HG02852 (cell line): ENCODE data around the gene SLC25A23.
"Not testable (repeated sequence)": the region's sequence is repeated elsewhere in the genome, so short reads cannot be mapped to it uniquely, and the experiment has no call there.

ENCODE experiments used
- ATAC-seq: cut with Tn5 transposase; IDR thresholded peaks from one replicate; pipeline ENCODE4 v1.9.1; 2021; ENCODE audit warnings: mild to moderate bottlenecking, moderate library complexity; ENCODE audit not compliant: unreplicated experiment

The SLC25A23 gene

DNA sequence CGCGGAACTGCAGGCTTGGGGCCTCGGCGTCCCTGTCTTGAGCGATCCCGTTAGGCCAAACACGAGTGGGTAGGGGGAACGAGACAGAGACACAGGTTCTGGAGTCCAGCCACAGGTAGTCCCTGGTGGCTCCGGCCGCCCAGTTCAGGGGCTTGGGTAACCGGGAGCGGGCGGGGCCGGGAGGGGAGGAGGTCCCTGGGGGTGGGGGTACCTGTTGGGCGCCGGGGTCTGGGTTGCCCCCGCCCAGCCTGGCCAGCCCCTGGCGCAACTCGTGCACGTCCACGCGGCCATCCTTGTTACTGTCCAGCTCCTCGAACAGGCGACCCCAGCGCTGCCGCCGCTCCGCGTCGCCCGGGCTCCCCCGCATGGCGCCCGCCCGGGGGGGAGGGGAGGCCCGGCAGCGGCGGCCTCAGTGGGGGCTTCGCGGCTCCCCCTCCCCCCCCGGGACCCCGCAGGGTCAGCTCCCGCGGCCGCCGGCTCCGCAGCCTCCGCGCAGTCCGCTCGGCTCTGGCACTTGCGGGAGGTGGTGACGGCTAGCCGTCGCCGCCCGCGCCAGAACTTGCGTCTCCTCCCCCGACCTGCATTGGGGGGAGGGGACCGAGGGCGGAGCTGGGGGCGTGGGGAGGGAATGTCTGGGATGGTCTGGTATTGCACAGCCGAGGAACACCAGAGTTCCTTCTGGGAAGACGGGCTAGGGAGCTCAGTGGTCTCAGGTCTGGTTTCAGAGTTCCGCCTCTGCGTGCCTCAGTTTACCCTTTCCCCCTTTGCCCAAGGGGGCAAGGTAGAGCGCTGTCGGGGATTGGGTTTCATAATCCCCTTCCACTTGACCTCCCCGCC is at the start of gene SLC25A23:
SLC25A23 (minus strand) TSS at position 531 of the 837 bp plus-strand sequence; CDS start at position 367, 164 bp downstream.
- no peak for ATAC-seq

- not testable (repeated sequence) for ATAC-seq
Observed at GRCh38 chr19:6508028-6508771, 48.6 kb upstream of the SLC25A23 start.

- no peak for ATAC-seq
Observed at GRCh38 chr19:6503407-6504201, 44.0 kb upstream of the SLC25A23 start.

DNA sequence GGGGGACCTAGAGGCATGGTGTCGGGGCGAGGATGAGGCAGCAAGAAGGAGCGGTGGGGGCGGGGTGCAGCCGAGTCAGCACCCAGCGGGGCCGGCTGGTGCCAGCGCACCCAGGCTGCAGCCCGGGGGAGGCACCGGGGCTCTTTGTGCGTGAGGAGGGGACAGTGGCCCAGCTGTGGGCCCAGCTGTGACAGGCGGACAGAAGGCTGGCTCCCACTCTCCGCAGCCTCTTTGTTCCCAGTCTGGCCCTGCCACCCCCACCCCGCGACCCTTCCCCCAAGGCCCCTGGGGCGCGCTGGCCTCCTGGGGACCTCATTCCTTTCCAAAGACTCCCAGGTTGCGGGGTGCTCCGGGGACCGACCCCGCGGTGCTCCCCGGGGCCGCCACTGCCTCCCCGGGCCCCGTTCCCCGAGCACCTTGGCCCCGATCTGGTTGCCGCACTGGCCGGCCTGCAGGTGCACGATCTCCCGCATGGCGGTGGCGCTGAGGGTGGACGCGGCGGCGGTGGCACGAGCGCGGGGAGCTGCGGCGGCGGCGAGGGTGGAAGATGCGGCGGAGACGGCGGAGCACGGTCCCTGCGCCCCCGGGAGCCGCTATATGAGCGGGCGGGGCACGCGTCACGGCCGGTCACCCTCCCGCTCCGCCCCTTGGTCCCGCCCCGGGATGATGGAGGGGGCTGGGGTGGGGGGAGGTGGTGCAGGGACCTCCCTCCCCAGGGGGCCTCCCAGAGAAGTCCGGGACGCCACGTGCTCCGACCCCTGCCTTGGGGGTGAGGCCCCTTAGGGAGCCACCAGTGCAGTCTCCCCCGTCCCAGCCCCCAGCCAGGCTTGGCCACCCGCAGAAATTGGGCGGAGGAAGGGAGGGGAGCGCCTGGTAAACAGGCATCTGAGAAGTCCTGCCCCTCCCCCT is 42.4 kb upstream of the SLC25A23 start, which contains the start of gene TUBB4A:
TUBB4A (minus strand) TSS at position 570 of the 909 bp plus-strand sequence; CDS start at position 473, 97 bp downstream.
- ATAC-seq, result no peak

DNA sequence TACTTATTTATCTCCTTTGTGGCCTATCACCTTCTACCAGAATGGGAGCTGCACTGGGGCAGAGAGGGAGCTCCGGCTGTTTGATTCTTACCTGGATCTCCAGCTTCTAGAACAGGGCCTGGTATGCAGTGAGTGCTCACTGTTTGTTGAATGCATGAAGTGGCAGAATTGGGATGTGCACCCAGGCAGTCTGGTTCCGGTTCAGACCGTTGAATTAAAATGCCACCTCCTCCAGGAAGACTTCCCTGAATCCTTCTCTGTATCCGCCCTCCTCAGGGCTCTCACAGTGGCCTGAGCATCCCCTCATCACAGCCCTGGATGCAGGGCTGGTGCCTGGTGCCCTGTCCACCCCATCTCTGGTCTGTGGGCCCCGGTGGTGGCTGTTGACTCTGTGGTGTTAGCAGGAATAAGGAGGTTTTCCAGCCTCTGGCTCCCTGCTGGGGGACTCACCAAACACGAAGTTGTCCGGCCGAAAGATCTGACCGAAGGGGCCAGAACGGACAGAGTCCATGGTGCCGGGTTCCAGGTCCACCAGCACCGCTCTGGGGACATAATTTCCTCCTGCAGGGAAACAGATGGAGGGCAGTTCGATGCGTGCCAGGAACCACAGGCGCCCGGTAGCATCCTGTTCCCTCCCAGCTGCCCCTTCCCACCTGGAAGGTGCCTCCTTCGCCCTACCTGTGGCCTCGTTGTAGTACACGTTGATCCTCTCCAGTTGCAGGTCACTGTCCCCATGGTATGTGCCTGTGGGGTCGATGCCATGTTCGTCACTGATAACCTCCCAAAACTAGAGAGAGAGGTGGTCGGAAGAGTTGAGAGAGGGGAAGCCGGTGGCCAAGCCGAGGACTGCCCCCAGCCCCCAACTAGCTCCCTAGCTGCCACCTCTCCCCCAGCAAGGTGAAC is 41.5 kb upstream of the SLC25A23 start:
- ATAC-seq, result no peak

GRCh38 chr19:6499052-6499790 is 39.6 kb upstream of the SLC25A23 start:
- no peak for ATAC-seq

DNA sequence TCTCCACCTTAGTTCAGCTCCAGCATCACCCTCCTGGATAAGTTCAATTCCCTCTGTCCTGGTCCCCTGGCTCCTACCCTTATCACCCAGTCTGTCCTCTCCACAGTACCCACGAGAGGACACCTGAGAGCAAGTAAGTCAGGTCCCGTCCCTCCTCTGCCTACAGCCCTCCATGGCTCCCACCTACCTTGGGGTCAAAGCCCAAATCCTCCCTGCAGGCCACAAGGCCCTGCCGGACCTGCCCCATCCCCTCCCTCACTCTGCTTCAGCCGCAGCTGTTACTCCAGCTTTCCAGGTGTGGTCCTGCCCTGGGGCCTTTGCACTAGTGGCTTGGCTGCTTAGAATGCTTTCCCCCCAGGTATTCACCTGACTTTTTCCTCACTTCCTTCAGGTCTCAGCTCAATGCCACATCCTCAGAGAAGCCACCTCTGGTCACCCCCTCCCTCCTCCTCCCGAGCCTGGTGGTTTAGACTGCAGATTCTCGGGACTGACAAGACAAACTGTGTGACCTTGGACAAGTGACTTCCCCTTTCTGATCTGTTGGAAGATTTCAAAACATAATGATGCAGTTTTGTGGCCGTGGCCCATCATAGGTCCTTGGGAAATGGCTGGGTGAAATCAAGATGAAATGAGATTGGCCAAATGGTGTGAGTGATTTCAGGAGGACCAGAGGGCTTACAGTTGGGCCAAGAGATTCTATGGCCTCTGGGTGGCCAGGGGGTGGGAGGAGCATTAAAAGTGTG is 38.9 kb upstream of the SLC25A23 start:
- no peak for ATAC-seq

GRCh38 chr19:6495947-6496346 is 36.4 kb upstream of the SLC25A23 start:
- ATAC-seq, result no peak

- no peak for ATAC-seq
Observed at GRCh38 chr19:6494438-6495036, 34.9 kb upstream of the SLC25A23 start.

DNA sequence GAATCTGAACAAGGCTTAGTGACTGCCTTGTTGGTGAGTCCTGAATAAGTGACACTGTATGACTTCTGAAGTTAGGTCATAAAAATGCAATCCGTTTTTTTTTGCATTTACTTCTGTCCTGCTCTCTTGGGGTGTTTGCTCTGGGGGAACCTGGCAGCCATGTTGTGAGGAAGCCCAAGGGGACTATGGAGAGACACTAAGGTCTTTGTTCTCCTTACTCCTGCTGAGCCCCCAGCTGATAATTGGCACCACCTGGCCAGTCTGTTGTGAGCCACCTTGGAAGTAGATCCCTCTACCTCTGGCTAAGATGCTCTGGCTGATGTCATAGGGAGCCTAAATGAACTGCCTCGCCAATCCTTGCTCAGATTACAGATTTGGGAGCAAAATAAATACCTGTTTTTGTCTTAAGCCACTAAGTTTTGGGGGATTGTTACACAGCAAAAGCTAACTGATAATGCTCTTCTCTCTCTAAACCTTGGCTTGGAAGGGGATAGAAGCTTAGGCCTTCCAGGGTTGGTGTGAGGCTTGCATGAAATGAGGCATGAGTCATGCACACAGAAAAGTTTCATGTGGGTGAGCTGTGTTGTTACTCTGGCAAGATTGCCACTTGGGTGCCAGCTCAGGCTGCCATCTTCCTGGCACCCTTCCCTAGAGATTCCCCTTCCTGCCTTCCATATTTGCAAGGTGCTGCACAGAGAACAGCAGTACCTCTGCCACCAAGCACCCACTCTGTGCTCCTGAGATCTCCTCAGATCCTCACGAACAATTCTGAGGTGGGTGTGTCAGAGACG is 32.4 kb upstream of the SLC25A23 start:
- no peak for ATAC-seq

DNA sequence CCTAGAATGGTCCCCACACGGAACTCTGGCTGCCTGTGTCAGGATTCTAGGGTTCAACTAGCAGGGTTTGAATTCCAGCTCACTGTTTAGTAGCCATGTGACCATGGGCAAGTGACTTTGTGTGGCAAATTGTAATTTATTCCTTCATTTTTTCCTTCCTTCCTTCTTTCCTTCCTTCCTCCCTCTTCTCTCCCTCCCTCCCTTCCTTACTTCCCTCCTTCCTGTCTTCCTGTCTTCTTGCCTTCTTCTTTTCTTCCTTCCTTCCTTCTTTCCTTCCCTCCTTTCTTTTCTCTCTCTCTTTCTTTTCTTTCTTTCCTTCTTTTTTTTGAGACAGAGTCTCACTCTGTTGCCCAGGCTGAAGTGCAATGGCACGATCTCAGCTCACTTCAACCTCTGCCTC is 30.5 kb upstream of the SLC25A23 start:
- no peak for ATAC-seq

DNA sequence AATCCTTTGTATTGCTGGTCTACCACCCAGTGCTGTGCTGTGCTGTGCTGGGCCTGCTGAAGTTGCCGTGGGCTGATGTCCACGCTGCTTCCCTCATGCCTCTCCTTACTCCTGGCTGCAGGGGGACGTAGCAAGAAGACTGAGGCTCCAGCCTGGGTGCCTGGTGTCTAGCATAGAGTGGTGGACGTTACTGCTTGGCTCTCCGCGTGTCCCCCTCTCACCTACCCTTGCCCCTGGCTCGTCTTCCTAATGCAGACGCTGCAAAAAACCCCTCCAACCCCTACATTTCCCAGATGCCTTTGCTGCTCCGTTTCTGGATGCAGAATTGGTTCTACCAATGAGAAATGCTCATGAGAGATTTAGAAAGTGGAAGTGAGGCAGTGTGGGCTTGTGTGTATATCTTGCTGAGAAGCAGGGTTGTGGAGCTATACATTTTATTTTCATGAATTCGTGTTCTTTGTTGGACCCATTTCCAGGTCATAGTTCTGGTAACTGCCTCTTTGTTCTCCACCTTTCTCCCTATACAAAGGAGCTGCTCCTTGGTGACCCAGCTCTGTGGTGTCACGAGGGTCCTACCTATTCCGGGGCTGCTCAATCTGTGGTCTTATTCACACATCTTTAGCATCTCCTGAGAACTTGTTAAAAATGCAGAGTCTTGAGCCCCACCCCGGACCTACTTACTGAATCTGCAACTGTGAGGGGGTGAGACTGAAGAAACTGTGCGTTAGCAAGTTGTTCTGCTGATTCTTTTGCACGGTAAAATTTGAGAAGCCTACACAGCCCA is 29.9 kb upstream of the SLC25A23 start:
- no peak for ATAC-seq

GRCh38 chr19:6484831-6485230 is 25.2 kb upstream of the SLC25A23 start:
- no peak for ATAC-seq

- ATAC-seq, result no peak
Observed at GRCh38 chr19:6484230-6484629, 24.6 kb upstream of the SLC25A23 start.

GRCh38 chr19:6483235-6483634 is 23.6 kb upstream of the SLC25A23 start:
- no peak for ATAC-seq

GRCh38 chr19:6482343-6482686 is 22.7 kb upstream of the SLC25A23 start:
- ATAC-seq, result no peak
